ENCODE data around the gene ATP8A2.

- no peak for TF ChIP-seq POLR2AphosphoS5 (IDR thresholded peaks at IDR 0.05; ENCODE audit: borderline replicate concordance, low read depth, low read length)
- TF ChIP-seq EZH2 (IDR thresholded peaks at IDR 0.05): no peak
Measured at GRCh38 chr13:25347151-25347550, 24.6 kb upstream of the ATP8A2 start.
